Endodermal cell (in vitro differentiated cells): Measurements from ENCODE around the gene BCOR. TPM values are rescaled to one million over a fixed set of nuclear protein-coding genes. Genes with fewer than 3 reads are reported as not detected.

ENCODE experiments used
- DNase-seq: peaks from one replicate; pipeline ENCODE4 v3.0.0-alpha.2; 2017
- H3K27ac ChIP-seq: 2 replicates; pipeline ENCODE4 v1.5.1; 2013; ENCODE audit warnings: mild to moderate bottlenecking, low read depth, low read length, moderate library complexity
- H3K27me3 ChIP-seq: 2 replicates; pipeline ENCODE4 v1.6.1; 2013; ENCODE audit warnings: mild to moderate bottlenecking, low read length, moderate library complexity; ENCODE audit not compliant: insufficient read depth, control insufficient read depth, poor library complexity, severe bottlenecking
- H3K36me3 ChIP-seq: 2 replicates; pipeline ENCODE4 v1.7.0; 2013; ENCODE audit warnings: mild to moderate bottlenecking, low read length, moderate library complexity; ENCODE audit not compliant: control insufficient read depth, insufficient read depth
- H3K4me1 ChIP-seq: one replicate; pipeline ENCODE4 v1.7.0; 2013; ENCODE audit warnings: low read length; ENCODE audit not compliant: control insufficient read depth, insufficient read depth
- H3K4me3 ChIP-seq: 2 replicates; pipeline ENCODE4 v1.5.1; 2013; ENCODE audit warnings: mild to moderate bottlenecking, low read length, moderate library complexity
- H3K9ac ChIP-seq: 2 replicates; pipeline ENCODE4 v1.6.1; 2013; ENCODE audit warnings: mild to moderate bottlenecking, low read length, moderate library complexity; ENCODE audit not compliant: poor library complexity, severe bottlenecking; ENCODE audit errors: extremely low read depth
- H3K9me3 ChIP-seq: 2 replicates; pipeline ENCODE4 v1.6.1; 2013; ENCODE audit warnings: mild to moderate bottlenecking, low read length, moderate library complexity; ENCODE audit not compliant: control insufficient read depth
- H3K27ac Mint-ChIP-seq: 2 replicates; pipeline ENCODE4 v1.8.0; 2020; ENCODE audit warnings: mixed read lengths
- H3K27me3 Mint-ChIP-seq: 2 replicates; pipeline ENCODE4 v1.8.0; 2021; ENCODE audit warnings: mild to moderate bottlenecking, mixed read lengths; ENCODE audit not compliant: insufficient read depth
- H3K36me3 Mint-ChIP-seq: 2 replicates; pipeline ENCODE4 v1.8.0; 2020; ENCODE audit warnings: low read depth, mixed read lengths
- H3K4me1 Mint-ChIP-seq: 2 replicates; pipeline ENCODE4 v1.8.0; 2020; ENCODE audit warnings: mixed read lengths
- H3K4me3 Mint-ChIP-seq: 2 replicates; pipeline ENCODE4 v1.8.0; 2020; ENCODE audit warnings: mild to moderate bottlenecking, moderate library complexity, mixed read lengths
- H3K9me3 Mint-ChIP-seq: 2 replicates; pipeline ENCODE4 v1.8.0; 2020; ENCODE audit warnings: mild to moderate bottlenecking, mixed read lengths
- CTCF ChIP-seq: fragments of 200-600 bp; sonication (generic); conservative IDR thresholded peaks from 2 replicates; pipeline ENCODE4 v1.5.0; 2021; ENCODE audit warnings: antibody characterized with exemption, mild to moderate bottlenecking
- WGBS, 2 experiments: methylation state at CpG; one replicate each; pipeline versions ENCODE4 v1.1.5 to v1.1.7; 2013; ENCODE audit warnings: missing lambda C conversion rate in 2 of 2, mixed read lengths in 1 of 2; ENCODE audit not compliant: insufficient coverage in 1 of 2, insufficient read length in 1 of 2; 5-methylcytosine and 5-hydroxymethylcytosine counted together
- total RNA-seq, 2 donors: library from RNA; stranded (reverse); fragmentation: NEBNext Ultra II Directional in 1 of 2; extraction: Animal tissue kit (Norgen Biotek cat#: 25700) in 1 of 2; gene quantifications; 2 replicates in 1 of 2; 3 replicates in 1 of 2; pipeline ENCODE4 v1.2.1, GENCODE V29; 2021

The BCOR gene
- total RNA-seq, 2 donors from 2014 or later = 31.3 to 37.9 TPM

- WGBS, 2 experiments = 91 to 95% methylated on average over 4 to 8 of the region's 8 CpGs
- Histone ChIP-seq H3K27ac (no peak overlapping the region), H3K4me1 (no peaks in the 10 kb centered on the region), H3K4me3 (no peak overlapping the region), H3K9ac (no peak overlapping the region), H3K9me3 (peaks cover 8% of the 10 kb centered on the region), H3K36me3 (no peaks in the 10 kb centered on the region), H3K27me3 (no peaks in the 10 kb centered on the region)
- Mint-ChIP-seq H3K4me1 (no peaks in the 10 kb centered on the region), H3K27me3 (no peaks in the 10 kb centered on the region), H3K36me3 (peaks cover 5% of the 10 kb centered on the region), H3K9me3 (peaks cover 42% of the 10 kb centered on the region), H3K27ac (no peak overlapping the region), H3K4me3 (no peak overlapping the region)
- no peak for DNase-seq
- no peak for TF ChIP-seq CTCF
Measured at GRCh38 chrX:40039887-40040286, 57.9 kb downstream of the BCOR start.

- Mint-ChIP-seq H3K27ac (no peak overlapping the region), H3K36me3 (no peaks in the 10 kb centered on the region), H3K27me3 (peaks cover 5% of the 10 kb centered on the region), H3K4me1 (no peaks in the 10 kb centered on the region), H3K4me3 (no peak overlapping the region), H3K9me3 (peaks cover 35% of the 10 kb centered on the region)
- no peaks in the 10 kb centered on the region for H3K4me1 ChIP-seq
- no peak overlapping the region for H3K27ac ChIP-seq
- no peak for DNase-seq
- H3K9me3 ChIP-seq = no peaks in the 10 kb centered on the region
- H3K9ac ChIP-seq = no peak overlapping the region
- H3K27me3 ChIP-seq = no peaks in the 10 kb centered on the region
- H3K36me3 ChIP-seq = no peaks in the 10 kb centered on the region
- no peak overlapping the region for H3K4me3 ChIP-seq
- no peak for TF ChIP-seq CTCF
Measured at GRCh38 chrX:40037367-40037766, 60.4 kb downstream of the BCOR start.

- Mint-ChIP-seq H3K9me3 (peaks cover 31% of the 10 kb centered on the region), H3K27ac (no peak overlapping the region), H3K4me3 (no peak overlapping the region), H3K27me3 (peaks cover 5% of the 10 kb centered on the region), H3K36me3 (no peaks in the 10 kb centered on the region), H3K4me1 (no peaks in the 10 kb centered on the region)
- H3K9ac ChIP-seq = no peak overlapping the region
- H3K27me3 ChIP-seq = no peaks in the 10 kb centered on the region
- TF ChIP-seq CTCF = no peak
- no peak overlapping the region for H3K4me3 ChIP-seq
- H3K27ac ChIP-seq = no peak overlapping the region
- no peak for DNase-seq
- no peaks in the 10 kb centered on the region for H3K4me1 ChIP-seq
- WGBS, 2 experiments = 92% methylated on average over 4 of the region's 5 CpGs; no CpG with 5 or more reads in 1 of the 2 experiments
- no peaks in the 10 kb centered on the region for H3K36me3 ChIP-seq
- H3K9me3 ChIP-seq = no peaks in the 10 kb centered on the region
Measured at GRCh38 chrX:40035726-40036125, 62.0 kb downstream of the BCOR start.
